IPS-18c (cell line): Measurements from ENCODE around the gene ZNF79.

Experiments
- H3K4me3 ChIP-seq: 2 replicates; pipeline ENCODE4 v1.7.0; 2013; ENCODE audit warnings: low read depth, mild to moderate bottlenecking, low read length, moderate library complexity; ENCODE audit not compliant: insufficient read depth
- H3K9me3 ChIP-seq: one replicate; pipeline ENCODE4 v1.6.1; 2013; ENCODE audit warnings: mild to moderate bottlenecking, low read length, moderate library complexity; ENCODE audit not compliant: control insufficient read depth, insufficient read depth

ZNF79 gene

DNA sequence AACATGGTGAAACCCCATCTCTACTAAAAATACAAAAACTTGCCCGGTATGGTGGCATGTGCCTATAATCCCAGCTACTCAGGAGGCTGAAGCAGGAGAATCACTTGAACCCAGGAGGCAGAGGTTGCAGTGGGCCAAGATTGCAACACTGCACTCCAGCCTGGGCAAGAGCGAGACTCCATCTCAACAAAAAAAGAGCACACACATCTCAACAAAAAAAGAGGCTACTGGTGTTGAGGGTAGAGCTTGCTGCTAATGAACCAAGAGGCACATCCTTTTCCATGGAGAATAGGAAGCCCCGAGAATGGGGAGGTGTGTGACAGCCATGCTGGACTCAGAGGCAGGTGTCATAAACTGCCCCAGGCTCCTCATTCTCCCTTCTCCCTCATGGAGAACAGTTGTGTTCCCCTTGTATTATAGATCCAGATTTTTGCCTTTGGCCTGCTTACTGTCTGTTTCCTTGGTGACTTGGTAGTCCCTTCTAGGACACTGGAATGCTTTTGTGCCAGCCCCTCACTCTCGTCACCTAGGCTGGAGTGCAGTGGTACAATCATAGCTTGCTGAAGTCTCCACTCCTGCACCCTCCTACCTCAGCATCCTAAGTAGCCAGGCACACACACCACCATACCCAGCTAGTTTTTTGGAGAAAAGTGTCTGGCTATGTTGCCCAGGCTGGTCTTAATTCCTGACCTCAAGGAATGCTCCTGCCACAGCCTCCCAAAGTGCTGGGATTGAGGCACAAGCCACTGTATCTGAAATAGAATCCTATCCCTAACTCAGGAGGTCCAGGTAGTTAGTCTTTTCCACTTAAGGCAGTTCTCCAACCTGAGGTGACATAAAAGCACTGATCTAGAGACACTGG is 21.9 kb downstream of the ZNF79 start:
- Histone ChIP-seq H3K9me3 (no peaks in the 10 kb centered on the region), H3K4me3 (no peak overlapping the region)

DNA sequence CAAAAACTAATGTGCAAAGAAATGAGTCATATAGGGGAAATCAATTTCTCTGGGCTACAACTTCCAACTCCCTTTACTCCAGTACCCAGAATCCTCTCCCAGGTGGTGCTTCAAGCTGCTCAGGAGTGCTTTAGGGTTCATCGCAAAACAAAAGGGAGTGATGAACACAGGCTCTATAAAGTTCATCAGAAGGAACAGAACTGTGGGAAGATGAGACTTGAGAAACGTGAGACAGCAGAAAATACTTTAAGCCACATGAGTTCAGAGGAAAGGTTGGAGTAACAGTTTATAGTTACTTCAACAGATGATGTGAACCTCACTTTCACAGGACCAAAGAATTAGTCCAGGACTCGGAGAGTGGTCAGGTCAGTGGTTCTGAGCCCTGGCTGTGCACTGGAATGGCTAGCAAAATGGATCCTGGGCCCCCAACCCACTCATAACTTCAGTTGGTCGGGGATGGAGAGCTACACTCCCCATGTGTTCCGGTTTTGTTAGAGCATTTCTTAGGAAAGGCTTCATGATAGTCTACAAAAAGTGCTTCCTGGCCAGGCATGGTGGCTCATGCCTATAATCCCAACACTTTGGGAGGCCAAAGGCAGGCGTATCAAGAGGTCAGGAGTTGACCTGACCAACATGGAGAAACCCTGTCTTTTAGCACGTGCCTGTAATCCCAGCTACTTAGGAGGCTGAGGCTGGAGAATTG is 22.7 kb downstream of the ZNF79 start:
- Histone ChIP-seq H3K9me3 (no peaks in the 10 kb centered on the region), H3K4me3 (no peak overlapping the region)

DNA sequence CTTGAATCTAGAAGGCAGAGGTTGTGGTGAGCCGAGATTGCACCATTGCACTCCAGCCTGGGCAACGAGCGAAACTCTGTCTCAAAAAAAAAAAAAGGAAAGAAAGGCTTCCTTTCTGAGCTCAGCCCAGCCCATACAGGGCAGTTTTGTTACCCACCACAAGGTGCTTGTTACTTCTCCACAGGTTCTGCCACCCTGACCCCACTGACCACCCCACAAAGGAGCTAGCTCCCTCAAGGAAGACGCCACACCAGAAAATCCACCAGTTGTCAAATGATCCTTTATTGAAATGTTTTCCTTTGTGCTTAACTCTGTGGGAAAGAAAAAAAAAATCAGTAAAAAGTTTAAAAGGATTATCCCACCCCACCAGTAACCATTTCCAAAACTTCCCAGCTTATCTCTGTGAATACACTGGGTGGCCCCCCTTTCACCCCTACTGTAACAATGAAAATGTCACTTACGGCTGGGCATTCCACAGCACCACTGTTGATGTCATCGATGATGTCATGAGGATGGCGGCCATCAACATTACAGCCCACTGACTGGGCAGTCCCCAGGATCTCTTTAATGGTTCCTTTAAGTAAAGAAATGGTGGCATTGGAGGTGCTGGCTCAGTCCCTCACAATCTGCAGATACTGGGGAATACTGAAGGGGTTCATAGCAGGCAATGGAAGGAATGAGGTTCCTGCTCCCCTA is 23.4 kb downstream of the ZNF79 start:
- H3K9me3 ChIP-seq, result no peaks in the 10 kb centered on the region
- H3K4me3 ChIP-seq, result no peak overlapping the region

DNA sequence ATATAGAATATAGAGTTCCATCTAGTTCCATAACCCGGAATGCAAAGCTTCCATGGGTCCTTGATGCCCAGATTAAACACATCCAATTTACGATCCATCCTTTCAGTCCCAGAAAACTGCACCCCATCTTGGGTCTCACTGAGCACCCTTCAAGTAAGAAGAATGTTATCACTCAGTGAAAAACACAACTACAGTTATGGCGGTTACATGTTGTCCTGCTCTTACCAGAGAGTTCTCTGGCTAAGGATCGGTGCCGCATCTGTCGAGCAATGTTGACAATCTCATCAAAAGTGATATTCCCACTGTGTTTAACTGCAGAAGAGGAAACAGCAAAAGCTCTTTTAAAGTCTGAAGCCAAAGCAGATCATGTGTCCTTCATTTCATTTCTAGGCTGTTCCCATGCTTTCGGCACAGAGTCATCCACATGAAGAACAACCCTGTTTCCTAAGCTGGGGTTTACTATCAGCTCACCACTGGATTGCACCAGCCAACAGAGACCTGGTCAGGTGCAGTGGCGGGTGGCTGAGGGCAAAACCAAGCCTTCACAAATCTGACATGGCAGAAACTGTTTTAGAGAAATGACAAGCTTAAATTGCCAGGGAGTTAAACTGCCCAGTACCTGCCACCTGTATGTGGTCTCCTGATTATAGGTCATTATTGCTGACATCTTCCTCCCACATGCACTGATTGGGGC is 24.1 kb downstream of the ZNF79 start:
- H3K4me3 ChIP-seq, result no peak overlapping the region
- H3K9me3 ChIP-seq, result no peaks in the 10 kb centered on the region

DNA sequence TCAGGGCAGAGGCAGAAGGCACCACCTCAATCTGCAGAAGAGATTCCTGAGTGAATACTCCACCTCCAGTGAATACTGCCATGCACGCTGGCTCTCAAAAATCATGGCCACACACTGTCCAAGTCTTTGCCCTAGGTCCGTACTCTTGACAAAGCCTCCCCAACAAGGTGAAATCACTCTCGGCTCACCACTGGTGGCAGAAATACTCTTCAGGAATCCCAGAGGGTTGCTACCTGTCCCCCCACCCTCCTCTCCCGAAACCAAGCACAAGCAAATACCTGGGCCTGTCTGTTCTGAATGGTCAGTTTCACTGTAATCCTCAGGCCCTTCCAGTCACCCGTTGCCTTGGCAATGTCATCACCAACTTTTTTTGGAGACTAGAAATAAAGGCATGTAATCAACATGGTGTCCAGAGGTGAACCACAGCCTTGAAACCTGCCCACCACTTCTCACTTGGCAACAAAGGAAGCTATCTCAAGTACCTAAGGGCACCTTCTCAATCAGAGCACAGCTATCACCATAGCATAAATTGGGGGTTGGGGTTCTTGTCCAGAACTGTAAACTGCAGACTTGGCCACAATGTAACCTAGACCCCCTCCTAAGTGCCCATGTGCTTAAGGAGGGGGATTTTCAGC is 25.3 kb downstream of the ZNF79 start:
- Histone ChIP-seq H3K9me3 (no peaks in the 10 kb centered on the region), H3K4me3 (peak overlapping the region; percentile 97)

DNA sequence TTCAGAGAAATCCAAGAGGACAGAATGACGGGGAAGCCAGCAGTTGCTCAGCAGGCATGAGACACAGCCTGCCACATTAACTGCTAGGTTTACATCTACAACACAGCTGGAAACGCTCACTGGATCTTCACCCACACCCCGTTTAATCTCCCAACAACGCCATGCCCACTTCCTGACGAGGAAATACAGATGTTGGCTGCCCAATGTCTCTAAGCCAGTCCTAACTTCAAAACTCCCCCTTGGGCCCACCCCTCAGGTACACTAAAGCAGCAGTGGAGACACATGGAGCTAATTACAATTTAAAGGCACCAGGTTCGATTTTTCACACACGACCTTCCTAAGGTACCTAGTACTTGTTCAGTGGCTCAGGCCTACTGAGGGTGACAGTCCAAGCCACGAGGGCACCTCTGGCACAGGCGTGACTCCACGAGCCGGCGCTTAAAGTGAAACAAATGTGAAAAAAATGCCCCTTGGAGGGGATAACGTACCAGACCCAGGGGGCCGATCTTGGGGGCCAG is 26.1 kb downstream of the ZNF79 start:
- Histone ChIP-seq H3K4me3 (peak overlapping the region; percentile 97), H3K9me3 (no peaks in the 10 kb centered on the region)

DNA sequence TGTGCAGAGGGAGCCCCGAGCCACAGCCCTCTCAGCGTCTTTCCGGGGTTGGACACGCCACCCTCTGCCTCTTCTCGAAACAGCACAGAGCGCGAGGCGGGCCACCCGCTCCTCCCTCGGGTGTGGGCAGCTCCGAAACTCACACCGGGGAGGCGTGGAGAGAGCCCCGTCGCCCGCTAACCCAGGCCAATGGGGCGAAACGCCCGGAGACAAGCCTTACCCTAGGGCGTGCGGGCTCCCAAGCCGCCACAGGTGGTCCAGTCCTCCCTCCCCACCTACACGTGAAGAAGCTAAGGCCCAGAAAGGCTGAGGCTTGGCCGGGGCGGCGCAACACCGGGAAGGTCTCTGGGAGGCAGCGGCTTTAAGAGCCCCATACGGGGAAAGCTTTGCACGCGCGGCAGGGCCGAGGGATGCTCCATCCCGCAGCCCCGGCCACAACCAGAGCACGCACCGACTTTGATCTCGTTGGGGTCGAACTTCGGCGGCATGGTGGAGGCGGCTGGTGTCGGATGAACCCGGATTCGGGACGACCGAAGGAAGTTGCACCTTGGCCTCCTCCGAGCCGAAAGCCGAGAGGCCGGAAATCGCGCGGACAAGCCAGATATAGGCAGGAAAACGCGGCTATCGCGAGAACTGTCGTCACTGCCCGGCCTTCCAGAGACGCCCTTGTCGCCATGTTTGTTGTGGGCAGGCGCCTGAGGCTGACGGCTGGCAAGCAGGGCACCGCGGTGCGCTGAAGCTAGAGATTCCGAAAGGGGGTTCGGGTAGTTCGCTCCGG is 26.8 kb downstream of the ZNF79 start, which contains the start of the genes LRSAM1 and RPL12:
LRSAM1 (plus strand) TSS at position 681 of the 778 bp plus-strand sequence. CDS start 3,018 bp downstream, outside the sequence.
RPL12 (minus strand) TSS at position 577 of the 778 bp plus-strand sequence; CDS start at position 488, 89 bp downstream.
- Histone ChIP-seq H3K4me3 (peak within 1 kb of the TSS; percentile 97), H3K9me3 (no peaks in the 10 kb centered on the region)

DNA sequence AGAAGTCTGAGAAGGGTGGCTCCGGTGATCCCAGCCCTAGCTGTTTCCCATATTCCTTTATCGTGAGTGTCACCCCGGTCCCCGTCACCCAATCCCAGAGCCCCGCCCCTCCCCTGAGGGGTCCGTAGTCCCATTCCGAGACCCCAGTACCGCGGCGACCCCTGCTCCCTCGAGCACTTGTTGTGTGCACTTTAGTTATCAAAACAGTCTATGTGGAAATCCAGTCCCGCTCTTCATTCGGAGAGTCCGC is 27.4 kb downstream of the ZNF79 start:
- H3K4me3 ChIP-seq, result peak overlapping the region; percentile 97
- no peaks in the 10 kb centered on the region for H3K9me3 ChIP-seq

DNA sequence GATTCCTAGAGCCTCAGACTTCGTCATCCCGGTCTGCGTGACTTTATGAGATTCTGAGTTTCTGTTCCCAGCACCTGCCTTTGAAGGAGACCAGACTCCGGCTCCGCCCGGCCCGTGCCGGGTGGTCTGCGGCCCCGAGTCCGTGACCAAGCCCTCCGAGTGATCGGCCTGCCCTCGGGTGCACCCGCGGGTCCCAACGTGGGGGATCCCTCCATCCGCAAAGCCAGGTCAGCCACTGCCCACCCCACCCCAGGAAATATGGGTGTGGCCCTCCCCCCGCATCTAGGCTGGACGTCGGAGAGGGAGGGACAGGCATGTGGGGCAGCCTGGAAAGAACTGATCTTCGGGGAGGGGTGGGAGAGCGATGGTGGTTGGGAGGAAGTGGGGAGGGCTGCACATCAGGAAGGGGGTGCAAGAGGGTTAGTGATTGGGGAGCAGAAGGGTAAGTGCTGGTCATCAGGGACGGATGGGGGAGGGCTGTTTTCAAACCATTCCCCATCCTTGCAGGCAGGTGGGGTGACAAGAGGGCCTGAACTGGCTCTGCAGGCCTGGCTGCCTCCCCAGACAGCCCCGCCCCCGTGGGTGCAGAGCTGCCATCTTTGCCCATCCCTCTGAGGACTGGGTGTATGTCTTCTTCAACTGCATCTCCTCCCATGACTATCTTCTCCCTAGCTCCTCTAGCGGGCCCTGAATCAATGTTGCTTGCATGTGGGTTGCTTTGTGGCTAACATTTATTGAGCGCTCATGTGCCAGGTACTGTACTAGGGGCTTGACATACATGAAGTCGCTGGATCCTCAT is 27.9 kb downstream of the ZNF79 start:
- Histone ChIP-seq H3K9me3 (no peaks in the 10 kb centered on the region), H3K4me3 (peak overlapping the region; percentile 97)

DNA sequence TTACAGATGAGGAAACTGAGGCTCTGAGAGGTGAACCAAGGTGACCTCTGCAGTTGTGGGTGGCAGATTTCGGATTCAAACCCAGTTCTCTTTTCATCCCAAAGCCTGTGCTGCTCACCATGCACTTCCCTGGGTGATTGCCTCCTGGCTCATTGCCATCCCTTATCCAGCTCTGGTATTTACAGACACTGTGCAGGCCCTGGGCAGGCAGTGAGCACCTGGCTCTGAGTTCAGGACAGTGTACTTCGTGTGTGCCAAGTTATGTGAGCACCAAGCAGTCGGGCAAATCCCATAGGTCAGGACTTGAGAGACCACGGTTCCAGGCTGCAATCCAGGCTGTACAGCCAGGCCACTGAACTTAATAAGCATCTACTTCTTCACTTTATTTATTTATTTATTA is 28.5 kb downstream of the ZNF79 start:
- Histone ChIP-seq H3K9me3 (no peaks in the 10 kb centered on the region), H3K4me3 (no peak overlapping the region)

DNA sequence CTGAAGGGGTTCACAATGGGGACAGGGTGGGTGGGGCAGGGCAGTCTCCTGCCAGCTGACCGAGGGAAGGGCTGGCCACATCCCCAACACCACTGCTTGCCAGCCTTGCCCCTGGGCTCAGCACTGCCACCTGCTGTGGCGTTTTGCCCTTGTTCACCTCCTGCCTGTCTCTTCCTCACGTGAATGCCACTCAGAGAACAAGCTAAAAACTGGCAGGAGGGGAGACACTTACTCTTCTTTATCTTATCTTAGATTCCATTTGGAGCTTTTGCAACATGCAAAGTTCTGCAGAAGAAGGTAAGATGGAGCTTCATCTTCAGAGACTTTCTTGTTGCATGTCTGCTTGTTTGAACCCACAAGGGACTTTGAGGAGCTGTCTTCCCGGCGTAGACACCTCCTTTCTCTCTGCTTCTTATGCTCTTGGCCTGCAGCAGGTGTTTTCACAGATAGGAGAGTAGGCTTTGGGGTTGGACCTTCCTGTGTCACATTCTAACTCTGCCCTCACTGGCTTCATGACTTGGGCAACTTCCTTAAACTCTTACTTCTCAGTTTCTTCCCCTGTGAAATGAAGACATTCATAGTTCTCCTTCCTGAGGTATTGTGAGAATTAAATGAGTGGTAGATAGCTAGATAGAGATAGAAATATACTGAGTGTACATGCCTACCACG is 31.3 kb downstream of the ZNF79 start:
- H3K4me3 ChIP-seq, result no peak overlapping the region
- no peaks in the 10 kb centered on the region for H3K9me3 ChIP-seq

DNA sequence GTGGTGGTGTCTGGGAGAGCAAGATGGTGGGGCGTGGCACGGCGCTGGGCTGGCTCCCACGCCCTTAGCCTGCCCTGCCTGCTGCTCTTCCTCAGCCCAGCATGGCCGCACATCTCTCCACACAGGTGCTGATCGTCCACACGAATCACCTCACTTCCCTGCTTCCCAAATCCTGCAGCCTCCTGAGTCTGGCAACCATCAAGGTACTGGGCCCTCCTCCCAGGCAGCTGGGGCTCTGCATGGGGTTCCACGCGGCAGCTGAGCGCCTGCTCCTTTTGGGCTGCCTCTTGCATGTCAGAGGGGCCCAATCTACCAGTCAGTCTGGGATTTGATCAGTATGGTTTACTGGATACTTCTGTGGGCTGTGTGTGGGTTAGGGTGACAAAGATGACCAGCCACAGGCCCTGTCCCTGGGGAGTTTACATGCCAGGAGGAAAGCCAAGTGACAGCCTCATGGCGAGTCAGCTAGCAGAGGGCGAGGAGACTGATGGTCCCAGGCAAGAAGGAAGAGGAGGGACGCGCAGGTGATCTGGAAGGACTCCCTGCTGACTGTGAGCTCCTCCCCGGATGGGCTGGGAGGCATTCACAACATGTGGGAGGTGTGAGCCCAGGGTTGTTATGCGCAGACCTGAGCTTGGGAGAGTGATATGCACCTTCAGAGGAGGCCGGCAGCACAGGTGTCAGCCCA is 33.2 kb downstream of the ZNF79 start:
- no peaks in the 10 kb centered on the region for H3K9me3 ChIP-seq
- no peak overlapping the region for H3K4me3 ChIP-seq

DNA sequence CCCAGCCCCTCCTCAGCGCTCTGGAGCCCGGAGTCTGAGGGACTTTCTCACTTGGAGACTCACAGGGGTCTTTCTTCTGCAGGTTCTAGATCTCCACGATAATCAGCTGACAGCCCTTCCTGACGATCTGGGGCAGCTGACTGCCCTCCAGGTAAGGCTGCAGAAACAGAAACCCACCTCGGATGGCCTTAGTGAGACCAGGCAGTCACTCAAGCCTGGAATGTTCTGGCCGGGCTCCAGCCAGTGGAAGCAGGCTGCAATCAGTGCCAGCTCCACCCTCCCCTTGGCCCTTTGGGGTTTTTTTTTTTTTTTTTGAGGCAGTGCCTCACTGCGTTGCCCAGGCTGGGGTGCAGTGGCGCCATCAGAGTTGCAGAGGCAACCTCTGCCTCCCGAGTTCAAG is 34.7 kb downstream of the ZNF79 start:
- no peaks in the 10 kb centered on the region for H3K9me3 ChIP-seq
- no peak overlapping the region for H3K4me3 ChIP-seq

DNA sequence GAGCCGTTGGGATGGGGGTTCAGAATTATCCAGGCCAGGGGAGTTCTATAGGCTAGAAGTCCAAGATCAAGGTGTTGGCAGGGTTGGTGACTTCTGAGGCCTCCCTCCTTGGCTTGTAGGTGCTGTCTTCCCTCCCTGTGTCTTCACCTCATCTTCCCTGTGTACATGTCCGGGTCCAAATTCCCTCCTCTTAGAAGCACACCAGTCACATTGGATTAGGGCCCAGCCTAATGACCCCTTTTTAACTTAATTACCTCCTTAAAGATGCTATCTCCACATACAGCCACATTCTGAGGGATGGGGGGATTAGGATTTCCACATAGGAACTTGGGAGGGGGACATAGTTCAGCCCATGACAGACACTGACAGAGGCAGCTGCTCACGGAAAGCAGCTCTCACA is 39.2 kb downstream of the ZNF79 start:
- Histone ChIP-seq H3K4me3 (no peak overlapping the region), H3K9me3 (no peaks in the 10 kb centered on the region)

DNA sequence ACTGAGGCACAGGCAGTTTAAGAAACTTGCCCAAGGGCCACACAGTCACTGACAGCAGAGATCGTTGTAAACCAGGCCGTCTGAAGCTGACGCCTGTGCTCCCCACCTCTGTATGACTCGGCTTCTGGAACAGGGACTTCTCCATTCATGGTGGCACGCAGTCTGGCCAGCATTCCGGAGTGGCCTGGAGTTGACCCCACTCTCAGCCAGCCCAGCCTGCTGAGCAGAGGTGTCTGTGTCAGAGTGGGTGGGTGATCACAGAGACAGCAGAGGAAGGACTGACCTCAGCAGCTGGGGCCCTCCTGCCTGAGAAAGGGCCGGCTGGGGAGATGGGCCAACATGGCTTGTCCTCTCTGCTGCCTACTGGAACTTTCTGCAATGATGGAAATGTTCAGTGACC is 39.7 kb downstream of the ZNF79 start:
- Histone ChIP-seq H3K9me3 (no peaks in the 10 kb centered on the region), H3K4me3 (no peak overlapping the region)
